AG04450 (cell line): ENCODE results near the gene DOCK9. TPM values are rescaled to one million over a fixed set of nuclear protein-coding genes. Genes with fewer than 3 reads are reported as not detected.

Experiments
- CTCF ChIA-PET: fragments of 300-600, 350-600 bp; formaldehyde crosslinking; extraction: SDS; loops from one replicate; lab custom pipeline; 2022; ENCODE audit warnings: antibody characterized with exemption, inconsistent platforms; lab: Charles Lee
- POLR2A ChIA-PET: fragments of 350-600 bp; formaldehyde crosslinking; extraction: SDS; loops from one replicate; lab custom pipeline; 2021; ENCODE audit warnings: antibody characterized with exemption, inconsistent platforms; lab: Yijun Ruan, JAX
- DNase-seq: peaks from one replicate; pipeline ENCODE4 v3.0.0-alpha.2; 2011; ENCODE audit warnings: low read depth, low spot score
- H3K27ac ChIP-seq: one replicate; pipeline ENCODE4 v1.5.1; 2012; ENCODE audit warnings: low read depth, low read length, control low read depth
- H3K27me3 ChIP-seq: one replicate; pipeline ENCODE4 v1.6.0; 2012; ENCODE audit warnings: low read length; ENCODE audit not compliant: control insufficient read depth, insufficient read depth
- H3K4me3 ChIP-seq: 2 replicates; pipeline ENCODE4 v1.5.1; 2011; ENCODE audit warnings: mild to moderate bottlenecking, low read depth, low read length, control low read depth
- H3K9me3 ChIP-seq: 2 replicates; pipeline ENCODE4 v1.5.1; 2012; ENCODE audit warnings: low read length; ENCODE audit not compliant: control insufficient read depth, insufficient read depth
- polyA plus RNA-seq: library from polyadenylated mRNA; depleted of rRNA; stranded (reverse); fragments of >200 nt; gene quantifications from 2 replicates; pipeline ENCODE4 v1.2.3, GENCODE V29; 2011
- TF ChIP-seq, protein P1 (sequence below): IDR thresholded peaks from 2 replicates; pipeline ENCODE4 v1.5.1; 2011; ENCODE audit warnings: low read depth, low read length, control low read depth, inconsistent platforms

Gene DOCK9
- polyA plus RNA-seq, 1 experiment, result 9.6 TPM

DNA sequence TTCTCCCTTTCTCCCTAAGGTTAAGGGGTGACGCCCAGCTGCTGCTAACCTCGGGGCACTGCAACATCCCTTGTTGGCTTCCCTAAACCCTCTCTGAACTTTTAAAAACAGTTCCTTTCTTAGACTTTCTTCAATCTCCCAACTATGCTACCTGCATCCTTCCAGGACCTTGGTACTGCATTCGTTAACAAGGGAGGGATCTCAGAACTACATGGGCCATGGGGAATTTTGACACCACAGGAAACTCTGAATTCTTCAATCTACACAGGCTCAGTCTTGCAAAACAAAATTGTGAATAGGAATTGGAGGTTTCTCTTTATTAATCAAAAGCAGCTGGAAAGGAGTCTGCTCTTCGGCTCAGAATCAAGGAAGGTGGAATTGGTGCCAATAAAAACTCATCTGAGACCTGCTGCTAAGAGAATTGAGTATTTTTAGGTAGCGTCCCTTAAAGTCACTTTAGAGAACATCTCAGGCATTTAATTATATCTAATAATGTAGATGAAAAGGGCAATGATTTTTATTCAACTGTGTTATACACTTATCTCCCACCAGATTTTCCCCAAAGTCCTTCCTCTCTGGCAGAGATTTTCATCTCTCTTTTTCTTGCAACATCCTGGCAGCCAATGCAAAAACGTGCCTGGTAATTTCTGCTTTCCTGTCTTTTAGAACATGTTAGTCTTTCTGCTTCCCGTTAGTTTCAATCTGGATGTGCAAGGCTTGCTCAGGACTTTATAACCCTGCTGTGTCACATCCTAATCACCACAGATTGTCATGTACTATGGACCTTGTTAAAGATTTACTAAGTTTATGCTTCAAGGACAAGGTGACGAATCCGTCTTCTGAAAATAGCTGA lies 156.3 kb downstream of the DOCK9 start:
- ChIA-PET POLR2A (no interaction called here), CTCF (interaction anchor here (2.9 kb wide), 1 partner anchor 18 kb away, joined by 15 read pairs; no protein-coding TSS in a partner anchor)
- no peak for DNase-seq
- Histone ChIP-seq H3K27ac (no peak overlapping the region), H3K9me3 (no peaks in the 10 kb centered on the region), H3K4me3 (no peak overlapping the region), H3K27me3 (no peaks in the 10 kb centered on the region)
- TF ChIP-seq, protein P1, sequence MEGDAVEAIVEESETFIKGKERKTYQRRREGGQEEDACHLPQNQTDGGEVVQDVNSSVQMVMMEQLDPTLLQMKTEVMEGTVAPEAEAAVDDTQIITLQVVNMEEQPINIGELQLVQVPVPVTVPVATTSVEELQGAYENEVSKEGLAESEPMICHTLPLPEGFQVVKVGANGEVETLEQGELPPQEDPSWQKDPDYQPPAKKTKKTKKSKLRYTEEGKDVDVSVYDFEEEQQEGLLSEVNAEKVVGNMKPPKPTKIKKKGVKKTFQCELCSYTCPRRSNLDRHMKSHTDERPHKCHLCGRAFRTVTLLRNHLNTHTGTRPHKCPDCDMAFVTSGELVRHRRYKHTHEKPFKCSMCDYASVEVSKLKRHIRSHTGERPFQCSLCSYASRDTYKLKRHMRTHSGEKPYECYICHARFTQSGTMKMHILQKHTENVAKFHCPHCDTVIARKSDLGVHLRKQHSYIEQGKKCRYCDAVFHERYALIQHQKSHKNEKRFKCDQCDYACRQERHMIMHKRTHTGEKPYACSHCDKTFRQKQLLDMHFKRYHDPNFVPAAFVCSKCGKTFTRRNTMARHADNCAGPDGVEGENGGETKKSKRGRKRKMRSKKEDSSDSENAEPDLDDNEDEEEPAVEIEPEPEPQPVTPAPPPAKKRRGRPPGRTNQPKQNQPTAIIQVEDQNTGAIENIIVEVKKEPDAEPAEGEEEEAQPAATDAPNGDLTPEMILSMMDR, result no peak

DNA sequence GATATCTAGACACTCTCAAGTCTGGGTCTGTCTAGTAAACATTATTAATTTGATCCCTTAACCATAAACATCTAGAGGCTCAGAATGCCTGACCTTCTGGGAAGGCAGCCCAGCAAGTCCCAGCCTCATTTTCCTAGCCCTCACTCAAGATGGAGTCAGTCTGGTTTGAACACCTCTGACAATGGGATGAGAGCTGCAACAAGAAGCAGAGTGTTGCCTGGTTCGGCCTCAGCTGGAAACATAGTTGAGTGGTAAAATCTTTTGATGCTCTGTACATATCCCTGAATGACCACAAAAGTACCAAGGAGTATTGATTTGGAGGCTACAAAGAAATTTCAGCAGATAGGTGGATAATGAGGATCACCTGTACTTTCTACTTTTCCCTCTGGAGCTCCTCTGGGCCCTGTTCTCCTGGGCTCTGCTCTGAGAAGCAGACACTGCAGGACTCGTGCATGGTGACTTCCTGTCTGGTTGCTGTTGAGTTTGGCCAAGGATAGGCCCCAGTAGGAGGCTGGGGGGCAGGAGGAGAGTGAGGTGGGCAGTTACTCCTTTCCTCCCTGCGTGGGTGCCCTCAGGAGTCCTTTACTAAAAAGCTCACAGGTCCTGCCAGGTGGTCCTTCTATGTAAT lies 157.0 kb downstream of the DOCK9 start:
- TF ChIP-seq, protein P1, result no peak
- ChIA-PET POLR2A (no interaction called here), CTCF (interaction anchor here (2.9 kb wide), 1 partner anchor 19 kb away, joined by 15 read pairs; no protein-coding TSS in a partner anchor)
- Histone ChIP-seq H3K4me3 (no peak overlapping the region), H3K27me3 (no peaks in the 10 kb centered on the region), H3K27ac (no peak overlapping the region), H3K9me3 (no peaks in the 10 kb centered on the region)
- DNase-seq, result no peak

DNA sequence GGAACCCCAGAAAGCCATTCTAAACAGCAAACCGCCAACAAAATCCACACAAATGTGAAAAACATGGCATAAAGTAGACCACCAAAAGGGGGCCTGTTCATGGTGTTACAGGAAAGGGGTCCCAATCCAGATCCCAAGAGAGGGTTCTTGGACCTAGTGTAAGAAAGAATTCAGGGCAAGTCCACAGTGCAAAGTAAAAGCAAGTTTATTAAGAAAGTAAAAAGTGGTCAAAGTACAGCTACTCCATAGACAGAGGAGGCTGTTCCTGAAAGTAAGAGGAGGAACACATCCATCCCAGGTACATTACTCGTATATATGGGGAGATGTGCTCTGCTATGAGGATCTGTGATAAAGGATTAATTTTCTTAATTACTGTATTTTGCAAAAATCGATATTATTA lies 157.6 kb downstream of the DOCK9 start:
- Histone ChIP-seq H3K27me3 (no peaks in the 10 kb centered on the region), H3K4me3 (no peak overlapping the region), H3K27ac (no peak overlapping the region), H3K9me3 (no peaks in the 10 kb centered on the region)
- TF ChIP-seq, protein P1, result no peak
- CTCF ChIA-PET, result interaction anchor here (1.7 to 2.9 kb wide), 2 partner anchors 20 kb away, joined by 6 to 15 read pairs; no protein-coding TSS in a partner anchor
- no peak for DNase-seq
- POLR2A ChIA-PET, result no interaction called here

DNA sequence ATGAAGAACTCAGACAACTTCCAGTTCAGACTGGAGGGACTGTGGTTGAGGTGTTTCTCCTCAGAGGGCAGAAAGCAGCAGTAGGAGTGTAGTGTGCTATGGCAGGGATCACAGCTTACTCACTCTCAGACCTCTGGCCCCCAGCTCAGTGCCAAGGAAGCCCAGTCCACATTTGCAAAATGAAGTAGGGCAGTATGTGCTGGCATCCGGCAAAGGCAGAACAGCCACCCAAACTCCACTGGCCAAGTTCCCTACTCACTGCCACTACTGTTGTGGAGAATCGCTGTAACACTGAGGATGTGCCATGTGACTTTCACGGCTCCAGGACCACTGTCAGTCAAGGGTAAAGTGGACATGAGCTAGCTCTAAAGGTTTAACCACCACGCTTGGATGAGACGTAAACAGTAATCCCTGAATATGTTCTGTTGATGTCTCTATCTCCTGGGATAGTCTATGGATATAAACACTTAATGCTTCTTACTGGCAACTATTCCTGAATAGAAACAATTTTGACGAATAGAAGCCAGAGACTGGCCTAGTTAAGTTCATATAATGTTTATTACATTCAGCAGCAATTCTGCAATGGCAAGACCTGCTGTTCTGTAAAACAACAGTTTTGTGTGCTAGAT lies 158.4 kb downstream of the DOCK9 start:
- Histone ChIP-seq H3K9me3 (no peaks in the 10 kb centered on the region), H3K27me3 (no peaks in the 10 kb centered on the region), H3K27ac (no peak overlapping the region), H3K4me3 (no peak overlapping the region)
- ChIA-PET CTCF (interaction anchor here (1.7 kb wide), 1 partner anchor 21 kb away, joined by 6 read pairs; no protein-coding TSS in a partner anchor), POLR2A (no interaction called here)
- DNase-seq, result no peak
- TF ChIP-seq, protein P1, result no peak
